ENCODE results near the gene UCKL1.
A peak's percentile ranks its signal among the peaks of the same experiment; 100 is the strongest.
"Not testable (repeated sequence)": the region's sequence is repeated elsewhere in the genome, so short reads cannot be mapped to it uniquely, and the experiment has no call there.

Gene UCKL1

DNA sequence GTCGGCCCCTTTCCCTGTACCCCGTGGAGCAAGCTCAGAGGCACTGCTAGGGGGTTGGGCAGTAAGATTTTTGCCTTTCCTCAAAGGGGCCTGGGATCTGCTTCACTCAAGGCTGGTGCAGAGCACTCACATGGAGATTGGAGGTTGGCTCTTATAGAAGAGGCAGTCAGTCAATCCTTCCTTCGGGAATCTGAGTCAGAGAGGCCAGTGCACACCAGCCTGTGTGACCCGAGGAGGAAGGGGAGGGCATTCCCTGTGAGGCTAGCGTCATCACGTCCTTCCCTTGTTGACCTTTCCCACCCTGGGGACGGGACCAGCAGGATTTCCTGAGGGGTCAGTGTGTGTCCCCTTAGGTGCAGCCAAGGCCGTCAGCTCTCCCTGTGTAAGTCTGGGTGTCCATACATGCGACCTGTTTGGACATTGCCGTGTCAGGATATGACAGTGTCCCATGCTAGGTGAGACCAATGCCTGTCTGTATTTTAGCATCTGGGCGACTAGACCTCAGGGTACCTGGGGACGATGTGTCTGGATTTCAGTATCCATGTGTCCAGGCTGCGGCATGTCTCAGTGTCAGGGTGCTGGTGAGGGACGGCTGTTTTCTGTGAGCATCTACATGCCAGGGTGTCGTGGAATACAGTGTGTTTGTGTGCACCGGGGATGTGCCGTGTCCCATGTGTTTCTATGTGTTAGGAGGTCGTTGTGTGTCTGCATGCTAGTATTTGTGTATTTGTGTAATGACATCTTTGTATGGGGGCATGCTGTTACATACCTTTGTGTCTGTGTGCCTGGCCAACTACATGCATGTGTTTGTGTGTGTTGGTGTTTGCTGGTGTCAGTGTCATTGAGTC lies 16.3 kb upstream of the UCKL1 start:
- DNase-seq, result no peak

DNA sequence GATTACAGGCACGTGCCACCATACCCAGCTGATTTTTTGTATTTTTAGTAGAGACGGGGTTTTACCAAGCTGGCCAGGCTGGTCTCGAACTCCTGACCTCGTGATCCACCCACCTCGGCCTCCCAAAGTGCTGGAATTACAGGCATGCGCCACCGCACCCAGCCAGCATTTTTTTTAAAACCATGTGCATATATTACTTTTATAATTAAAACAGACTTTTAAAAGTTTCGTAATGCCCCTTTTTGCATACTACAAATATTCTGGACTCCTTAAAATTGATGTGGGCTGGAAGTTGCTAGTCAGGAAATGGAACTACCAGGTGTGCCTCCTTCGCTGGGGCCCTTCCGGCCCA lies 15.7 kb upstream of the UCKL1 start:
- not testable (repeated sequence) for DNase-seq

DNA sequence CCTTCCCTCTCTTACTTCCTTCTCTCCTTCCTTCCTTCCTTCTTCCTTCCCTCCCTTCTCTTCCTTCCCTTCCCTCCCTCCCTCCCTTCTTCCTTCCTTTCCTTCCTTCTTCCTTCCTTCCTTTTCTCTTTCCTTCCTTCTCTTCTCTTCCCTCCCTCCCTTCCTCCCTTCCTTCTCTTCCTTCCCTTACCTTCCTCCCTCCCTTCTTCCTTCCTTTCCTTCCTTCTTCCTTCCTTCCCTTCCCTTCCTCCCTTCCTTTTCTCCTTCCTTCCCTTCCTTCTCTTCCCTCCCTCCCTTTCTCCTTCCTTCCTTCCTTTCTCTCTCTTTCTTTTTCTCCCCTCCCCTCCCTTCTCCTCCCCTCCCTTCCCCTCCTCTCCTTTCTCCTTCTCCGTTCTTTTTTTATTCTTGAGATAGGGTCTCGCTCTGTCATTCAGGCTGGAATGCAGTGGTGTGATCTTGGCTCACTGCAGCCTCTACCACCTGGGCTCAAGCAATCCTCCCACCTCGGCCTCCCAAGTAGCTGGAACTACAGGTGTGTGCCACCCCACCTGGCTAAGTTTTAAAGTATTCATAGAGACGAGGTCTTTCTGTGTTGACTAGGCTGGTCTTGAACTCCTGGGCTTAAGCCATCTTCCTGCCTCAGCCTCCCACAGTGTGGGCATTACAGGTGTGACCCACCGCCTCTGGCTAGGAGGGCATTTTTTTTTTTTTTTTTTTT lies 14.7 kb upstream of the UCKL1 start:
- no peak for DNase-seq

DNA sequence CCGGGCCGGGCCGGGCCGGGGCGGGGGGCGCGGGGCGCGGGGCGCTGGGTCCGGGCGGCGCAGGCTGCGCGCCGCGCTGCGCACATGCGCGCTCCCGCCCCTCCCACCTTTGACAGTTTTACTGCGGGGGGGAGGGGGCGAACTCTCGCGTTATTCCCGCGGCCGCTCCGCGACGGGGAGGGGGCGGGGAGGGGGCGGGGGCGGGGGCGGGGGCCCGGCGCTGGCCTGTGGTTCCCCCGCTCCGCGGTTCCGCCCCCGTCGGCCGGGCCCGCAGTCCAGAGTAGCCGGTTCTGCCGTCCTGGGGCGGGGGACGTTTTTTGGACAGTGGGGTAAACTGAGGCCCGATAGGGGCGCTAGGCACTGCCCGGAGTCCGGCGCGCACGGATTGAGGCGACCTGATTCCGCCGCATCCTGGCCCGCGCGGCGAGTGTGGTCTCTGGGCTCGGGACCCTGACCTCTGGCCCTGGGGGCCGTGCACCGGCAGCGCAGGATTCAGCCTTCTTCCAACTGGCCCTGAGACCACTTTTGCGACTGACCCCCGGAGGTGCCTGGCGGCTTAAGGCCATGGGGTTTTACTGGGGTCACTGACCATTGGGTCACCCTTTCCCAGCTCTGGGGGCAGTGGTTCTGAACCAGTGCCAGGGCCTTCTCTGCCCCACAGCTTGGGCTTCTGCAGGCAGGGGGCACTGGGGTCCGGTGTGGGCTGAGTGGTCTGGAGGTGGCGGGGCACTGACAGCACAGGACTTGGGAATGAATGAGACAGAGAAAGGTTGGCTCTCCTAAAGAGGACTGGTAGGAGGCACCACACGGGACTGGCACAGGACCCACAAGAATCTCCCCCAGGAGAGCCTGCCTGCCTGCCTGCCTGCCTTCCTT lies 13.9 kb upstream of the UCKL1 start, which contains the start of gene ZNF512B:
Gene ZNF512B (minus strand): TSS at position 93 of the 876 bp plus-strand sequence. CDS start 1,980 bp downstream, outside the sequence.
- DNase-seq, result peak; percentile 40

DNA sequence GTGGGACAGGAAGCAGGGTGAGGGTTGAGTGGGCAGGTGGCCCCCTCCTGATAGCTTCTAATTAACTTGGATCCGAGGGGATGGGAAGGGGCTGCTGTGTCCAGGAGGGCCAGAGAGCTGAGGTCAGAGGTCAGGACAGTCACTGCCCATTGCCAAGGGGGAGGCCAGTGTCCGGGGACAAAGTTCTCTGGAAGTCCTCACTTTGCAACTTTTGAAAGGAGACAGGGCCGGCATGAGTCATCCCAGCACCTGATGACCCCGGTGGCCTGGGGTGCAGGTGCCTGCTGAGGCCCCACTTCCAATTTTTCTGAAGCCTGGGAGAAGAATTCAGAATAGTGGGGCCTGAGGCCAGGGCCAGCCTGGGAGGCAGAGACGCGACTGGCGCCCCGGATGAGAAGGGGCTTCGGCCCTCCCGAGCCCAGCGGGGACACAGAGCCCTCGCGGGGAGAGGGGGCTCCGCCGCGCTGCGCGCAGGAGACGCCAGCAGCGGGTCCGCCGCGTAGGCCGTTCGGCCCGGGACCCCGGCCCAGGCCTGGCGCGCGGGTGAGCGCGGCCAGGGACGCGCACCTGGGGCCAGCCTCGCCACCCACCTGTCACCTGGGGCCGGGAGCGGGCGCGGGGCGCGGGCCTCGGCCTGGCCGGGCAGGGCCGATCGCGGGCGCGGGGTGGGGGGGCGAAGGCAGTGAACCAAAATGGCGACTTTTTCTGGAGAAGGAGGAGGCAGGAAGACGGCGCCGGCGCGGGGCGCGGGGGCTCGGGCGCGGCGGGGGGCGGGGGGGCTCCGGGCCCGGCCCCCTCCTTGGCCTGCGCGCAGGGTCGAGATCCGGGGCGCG lies 12.9 kb upstream of the UCKL1 start:
- DNase-seq, result no peak

DNA sequence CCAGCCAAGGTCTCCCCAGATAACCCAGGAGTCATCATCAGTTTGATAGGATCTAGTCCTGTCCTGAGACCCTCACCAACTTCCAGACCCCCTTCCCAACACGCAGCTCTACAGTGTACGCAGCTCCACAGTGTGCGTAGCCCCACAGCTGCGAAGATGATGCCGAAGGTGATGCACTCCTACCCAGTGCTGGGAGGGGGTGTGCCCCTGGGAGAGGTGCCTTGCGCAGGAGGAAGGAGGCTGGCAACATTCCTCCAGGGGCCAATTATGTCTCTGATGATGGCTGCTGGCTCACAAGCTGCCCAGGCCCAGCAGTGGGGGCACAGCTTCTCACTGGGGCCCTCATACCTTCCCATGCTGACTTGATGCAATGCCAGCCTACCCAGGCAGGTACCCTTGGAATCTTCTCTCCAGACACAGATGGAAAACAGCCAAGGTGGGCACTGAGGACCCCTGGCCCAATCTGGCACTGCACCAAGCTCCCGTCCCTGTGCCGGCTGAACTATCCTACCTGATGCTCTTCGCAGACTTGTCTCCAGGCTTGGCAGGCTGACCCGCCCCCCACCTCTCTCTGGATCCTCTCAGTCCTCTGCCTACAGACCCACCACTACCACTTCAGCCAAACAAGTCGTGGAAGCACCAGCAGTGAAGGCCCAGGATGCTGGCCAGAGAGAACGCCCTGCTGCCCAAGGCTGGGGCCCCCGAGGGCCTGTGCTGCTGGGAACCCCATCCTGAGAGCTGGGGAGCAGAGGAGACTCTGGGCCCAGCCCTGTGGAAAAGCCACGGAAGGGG lies 12.1 kb upstream of the UCKL1 start:
- DNase-seq, result no peak

DNA sequence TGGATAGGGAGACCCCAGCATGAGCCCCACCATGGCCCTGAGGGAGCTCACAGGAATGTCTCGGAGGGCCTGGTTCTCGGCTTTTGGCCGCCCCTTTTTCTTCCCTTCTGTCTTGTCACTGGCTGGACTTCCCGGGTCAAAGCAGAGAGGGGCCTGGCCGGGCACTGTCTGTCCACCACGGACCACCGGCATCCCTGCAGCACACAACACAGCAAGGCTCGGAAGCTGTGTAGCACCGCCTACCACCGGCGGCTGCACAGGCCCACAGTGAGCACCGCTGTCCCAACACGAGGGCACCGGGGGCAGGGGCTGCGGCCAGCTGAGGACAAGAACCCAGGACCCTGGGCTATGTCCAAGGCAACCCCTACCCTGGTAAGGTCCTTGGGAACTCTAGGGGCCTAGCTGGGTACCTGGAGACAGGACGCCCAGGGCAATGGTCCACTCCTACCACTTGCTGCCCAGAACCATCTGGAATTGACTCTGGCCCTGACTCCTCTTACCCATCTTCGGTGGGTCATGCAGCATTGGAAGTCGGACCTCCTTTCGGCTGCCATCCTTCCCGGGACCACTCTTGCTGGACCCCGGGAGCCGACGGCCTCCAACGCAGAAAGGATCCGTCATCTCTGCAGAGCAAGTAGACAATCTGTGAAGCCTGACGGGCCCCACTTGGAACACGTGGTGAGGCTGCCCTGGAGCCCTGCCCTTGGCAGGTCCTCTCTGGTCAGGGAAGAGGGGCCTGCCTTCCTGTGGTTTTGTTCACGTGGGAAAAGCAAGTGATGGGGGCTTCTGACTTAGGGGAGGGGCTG lies 11.3 kb upstream of the UCKL1 start:
- DNase-seq, result no peak

DNA sequence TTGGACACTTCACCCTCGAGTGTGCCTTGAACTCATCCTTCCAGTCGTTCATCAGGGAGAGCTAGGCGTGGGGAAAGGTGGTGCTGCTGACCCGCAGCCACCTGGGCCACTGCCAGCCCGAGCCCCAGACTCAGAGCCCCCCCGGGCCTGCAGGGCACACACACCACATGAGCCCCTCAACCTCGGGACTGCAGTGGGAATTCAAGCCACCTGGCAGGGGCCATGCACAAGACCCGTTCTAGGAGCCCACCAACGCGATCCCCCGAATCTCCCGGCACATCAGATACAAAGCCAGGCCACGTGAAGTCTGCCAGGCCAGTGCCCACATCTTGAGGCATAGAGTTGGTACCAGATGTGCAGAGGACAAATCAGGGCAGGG lies 10.7 kb upstream of the UCKL1 start:
- DNase-seq, result no peak

DNA sequence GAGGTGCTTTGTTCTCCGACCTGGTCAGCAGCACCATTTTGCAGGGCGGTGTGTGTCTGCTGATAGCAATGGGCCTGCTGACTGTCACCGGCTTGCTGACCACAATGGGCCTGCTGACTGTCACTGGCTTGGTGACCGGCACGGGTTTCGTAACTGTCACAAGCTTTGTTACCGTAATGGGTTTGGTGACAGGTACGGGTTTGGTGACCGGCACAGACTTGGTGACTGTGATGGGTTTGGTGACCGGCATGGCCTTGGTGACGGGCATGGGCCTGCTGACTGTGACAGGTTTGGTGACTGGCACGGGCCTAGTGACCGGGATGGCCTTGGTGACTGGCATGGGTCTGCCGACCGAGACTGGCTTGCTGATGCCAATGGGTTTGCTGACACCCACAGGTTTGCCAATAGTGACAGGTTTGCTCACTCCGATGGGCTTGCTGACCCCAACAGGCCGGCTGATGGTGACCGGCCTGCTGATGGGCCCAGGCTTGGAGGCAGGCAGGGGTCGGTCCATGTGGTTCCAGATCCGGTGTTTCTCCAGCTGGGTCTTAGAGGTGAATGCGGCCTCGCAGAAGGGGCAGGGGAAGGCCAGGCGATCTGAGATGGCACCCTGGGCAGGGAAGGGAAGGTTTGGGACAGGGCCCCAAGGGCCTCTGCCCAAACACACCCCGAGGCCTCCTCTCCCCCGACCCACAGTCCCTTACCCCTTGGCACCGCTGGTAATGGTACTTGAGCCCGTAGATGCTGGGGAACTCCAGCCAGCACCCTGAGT lies 10.1 kb upstream of the UCKL1 start:
- no peak for DNase-seq

DNA sequence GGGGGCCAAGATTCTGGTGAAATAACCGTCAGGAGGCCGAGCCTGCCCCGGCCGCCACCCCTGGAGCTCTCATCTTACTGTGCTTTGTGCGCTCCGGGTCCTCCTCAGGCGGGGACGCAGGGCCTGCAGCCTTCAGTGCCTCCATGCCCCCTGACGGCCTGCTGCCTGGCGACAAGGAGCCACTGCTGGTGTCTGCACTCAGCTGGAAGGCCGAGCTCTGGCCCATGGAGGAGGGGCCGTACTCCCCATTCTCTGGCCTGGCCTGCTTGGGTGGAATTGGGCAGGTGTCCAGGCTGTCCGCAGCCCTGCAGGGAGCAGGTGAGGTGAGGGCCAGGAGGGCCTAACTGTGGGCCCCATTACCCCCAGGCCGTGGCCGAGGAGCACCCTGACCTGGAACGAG lies 8.2 kb upstream of the UCKL1 start:
- DNase-seq, result no peak

DNA sequence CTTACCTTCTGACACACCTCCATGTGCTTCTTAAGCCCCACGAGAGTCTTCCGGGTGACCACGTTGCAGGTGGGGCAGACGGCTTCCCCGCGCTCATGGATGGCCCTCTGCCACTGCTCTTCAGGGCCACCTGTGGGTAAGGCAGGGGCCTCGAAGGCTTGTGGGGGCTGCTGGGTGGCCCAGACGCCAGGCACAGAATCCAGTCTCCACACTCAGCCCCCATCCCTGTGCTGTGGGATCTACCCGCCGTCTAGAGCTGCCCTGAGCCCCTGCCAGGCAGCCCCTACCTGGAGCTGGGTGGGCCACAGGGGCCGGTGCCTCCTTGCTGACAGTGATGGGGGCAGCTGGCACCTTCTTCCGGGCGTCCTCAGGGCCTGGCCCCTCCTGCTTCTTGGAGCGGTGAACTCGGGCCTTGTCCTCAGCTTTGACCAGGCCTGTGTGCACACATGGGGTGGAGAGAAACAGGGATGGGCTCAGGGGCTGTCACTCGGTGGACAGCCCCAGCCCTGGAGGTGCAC lies 7.6 kb upstream of the UCKL1 start:
- DNase-seq, result no peak

DNA sequence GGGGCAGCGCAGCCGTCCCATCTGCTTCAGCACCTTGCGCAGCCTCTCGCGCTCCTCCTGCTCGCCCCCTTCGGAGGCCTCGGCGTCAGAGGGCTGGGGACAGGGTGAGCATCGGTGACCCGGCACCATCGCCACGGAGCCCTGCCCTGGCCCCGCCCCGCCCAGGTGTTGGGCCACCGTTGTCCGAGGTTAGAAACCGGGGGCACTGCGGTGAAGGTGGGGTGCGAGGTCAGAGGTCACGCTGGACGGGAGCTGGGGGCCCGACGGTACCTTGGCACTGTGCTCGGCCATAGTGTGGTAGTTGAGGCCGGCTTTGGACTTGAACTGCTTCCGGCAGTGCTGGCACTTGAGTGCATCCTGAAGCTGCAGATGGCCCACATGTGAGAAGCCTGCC lies 7.1 kb upstream of the UCKL1 start:
- DNase-seq, result no peak

DNA sequence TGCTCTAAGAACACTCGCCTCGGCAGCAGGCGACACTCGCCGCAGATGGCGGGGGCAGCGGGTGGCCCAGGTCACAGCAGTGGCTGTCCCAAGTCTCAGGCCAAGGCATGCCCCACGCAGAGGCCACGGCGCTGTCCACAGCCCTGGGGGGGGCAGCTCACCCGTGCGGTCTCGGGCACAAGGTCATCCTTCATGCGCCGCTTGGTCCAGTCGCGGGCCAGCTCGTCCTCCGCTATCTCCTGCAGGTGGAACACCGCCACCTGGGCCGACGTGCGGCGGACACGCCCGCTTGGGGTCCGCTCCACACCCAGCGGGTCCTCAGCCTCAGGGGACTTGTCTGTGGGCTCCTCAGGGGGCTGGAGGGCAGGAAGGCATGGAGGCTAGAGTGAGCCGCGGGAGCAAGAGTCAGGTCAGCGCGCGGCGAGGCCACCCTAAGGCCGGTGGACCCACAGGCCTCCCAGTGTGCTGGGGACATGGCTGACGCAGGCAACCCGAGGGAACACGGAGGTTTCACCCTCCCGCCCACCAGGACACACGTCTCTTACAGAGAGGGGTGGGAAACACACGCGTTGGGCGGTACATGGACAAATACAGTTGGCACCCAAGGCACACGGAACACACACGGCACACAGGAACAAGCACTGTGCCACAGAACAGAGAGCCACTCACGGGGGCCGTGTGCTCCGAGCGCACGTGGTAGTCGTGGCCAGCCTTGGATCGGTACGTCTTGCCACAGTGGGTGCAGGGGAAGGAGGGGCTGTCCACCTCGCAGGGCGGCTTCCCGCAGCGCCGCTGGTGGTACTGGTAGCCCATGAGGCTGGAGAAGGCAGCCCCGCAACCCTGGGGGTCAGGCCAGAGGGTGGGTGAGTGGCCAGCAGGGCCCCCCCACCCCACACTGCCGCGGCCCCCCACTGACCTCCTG lies 6.5 kb upstream of the UCKL1 start:
- DNase-seq, result no peak

DNA sequence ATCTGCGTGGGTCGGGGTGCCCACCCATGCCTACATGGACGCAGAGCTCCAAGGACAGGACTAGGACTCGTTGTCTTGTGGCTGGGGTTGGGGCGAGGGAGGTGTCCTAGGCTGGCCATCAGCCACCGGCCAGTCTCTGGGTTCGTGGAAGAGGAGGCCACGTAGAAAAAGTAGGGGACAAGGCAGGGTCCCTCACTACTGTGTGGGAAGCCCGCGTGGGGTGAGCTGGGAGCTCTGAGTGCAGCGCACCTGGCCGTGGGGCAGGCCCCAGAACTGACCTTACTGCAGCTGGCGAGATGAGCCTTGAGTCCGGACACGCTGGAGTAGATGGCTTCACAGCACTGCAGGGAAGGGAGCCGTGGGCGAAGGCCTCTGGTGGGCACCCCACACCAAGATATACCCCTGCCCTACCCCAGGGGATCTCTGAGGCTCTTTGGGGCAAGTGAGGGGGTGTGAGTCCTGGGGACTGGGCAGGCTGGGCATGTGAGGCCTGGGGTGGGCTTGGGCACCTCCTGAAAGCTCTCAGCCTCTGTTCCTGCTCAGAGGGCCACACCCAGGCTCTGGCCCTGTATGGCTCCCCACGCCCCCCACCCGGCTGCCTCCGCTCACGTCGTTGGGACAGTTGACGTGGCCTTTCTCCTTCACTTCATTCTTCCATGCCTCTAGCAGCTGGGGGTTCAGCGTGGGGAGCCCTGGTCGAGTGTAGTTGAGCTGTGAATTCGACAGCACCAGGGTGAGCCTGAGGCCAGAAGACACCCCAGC lies 5.6 kb upstream of the UCKL1 start:
- DNase-seq, result no peak

DNA sequence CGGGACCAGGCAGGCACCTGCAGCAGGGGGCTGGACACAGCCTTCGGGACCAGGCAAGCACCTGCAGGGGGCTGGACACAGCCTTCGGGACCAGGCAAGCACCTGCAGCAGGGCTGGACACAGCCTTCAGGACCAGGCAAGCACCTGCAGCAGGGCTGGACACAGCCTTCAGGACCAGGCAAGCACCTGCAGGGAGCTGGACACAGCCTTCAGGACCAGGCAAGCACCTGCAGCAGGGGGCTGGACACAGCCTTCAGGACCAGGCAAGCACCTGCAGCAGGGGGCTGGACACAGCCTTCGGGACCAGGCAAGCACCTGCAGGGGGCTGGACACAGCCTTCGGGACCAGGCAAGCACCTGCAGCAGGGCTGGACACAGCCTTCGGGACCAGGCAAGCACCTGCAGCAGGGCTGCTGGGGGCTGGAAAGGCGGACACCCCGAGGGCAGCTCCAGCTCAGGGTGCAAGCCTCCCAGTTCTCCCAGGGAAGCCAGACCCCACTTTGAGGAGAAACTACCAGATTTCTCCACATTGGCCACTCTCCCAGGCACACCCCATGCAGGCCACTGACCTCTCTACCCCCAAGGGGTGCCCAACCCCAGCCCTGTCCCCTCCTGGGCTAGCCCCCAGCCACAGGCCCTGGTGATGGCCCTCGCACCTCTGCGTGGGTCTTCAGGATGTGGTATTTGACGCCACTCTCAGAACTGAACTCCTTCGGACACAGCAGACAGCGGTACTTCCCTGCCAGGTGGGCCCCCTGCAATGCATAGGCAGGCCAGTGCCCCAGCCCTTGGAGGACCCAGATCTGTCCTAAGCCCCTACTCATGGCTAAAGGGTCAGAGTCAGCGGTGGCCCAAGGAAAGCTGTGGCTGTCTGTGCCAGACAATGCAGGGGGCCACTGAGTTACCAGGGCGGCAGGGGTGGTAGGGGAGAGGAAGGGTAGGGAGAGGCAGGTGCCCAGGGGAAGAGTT lies 4.7 kb upstream of the UCKL1 start:
- DNase-seq, result not testable (repeated sequence)

DNA sequence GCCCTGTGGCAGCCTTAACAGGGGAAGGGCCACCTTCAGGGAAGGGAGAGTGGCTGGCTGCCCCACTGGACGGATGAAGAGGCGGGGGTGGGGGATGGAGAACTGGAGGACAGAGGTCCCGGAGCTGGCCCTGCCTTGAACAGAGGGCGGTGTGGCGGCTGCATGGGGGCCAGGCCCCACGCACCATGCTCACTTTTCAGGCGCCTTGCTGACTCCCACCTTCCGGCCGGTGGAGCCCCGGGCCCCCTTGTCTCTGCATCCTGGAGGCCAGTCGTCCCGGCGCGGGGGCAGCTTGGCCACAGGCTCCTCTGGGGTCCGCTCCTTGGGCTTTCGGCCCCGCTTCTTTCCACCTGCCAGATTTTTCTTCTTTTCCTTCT lies 3.5 kb upstream of the UCKL1 start:
- no peak for DNase-seq

Measured in NCI-H510A (cell line).